ENCODE results near the gene DNAH6. TPM values are rescaled to one million over a fixed set of nuclear protein-coding genes. Genes with fewer than 3 reads are reported as not detected.
"Not testable (repeated sequence)": the region's sequence is repeated elsewhere in the genome, so short reads cannot be mapped to it uniquely, and the experiment has no call there.

Gene DNAH6
- total RNA-seq, 1 experiment from 2014 or later: not detected

DNA sequence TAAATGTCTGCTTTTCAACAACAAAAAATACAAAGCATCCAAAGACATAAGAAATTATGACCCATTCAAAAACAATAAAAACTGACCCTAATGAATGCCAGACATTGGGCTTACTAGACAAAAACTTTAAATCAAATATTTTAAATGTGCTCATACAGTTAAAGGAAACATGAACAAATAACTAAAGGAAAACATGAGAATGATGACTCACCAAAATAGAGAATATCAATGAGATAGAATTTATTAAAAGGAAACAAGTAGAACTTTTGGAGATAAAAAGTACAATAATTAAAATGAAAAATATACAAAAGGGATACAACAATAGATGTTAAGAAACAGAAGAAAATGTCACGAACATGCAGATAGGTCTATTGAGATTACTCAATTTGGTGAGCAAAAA is 254.0 kb downstream of the DNAH6 start:
- CTCF ChIA-PET: no interaction called here
- Histone ChIP-seq H3K4me3 (ENCODE audit: low read depth, low read length, poor library complexity, severe bottlenecking) (no peak overlapping the region), H3K4me1 (ENCODE audit: insufficient read depth, low read length, poor library complexity, severe bottlenecking) (no peaks in the 10 kb centered on the region), H3K9me3 (ENCODE audit: low read depth, low read length, poor library complexity, severe bottlenecking) (peaks cover 4% of the 10 kb centered on the region), H3K27ac (ENCODE audit: low read depth, low read length, poor library complexity, severe bottlenecking) (no peak overlapping the region), H3K27me3 (replicated peaks; ENCODE audit: insufficient read depth, low read depth, low read length, poor library complexity) (peaks cover 9% of the 10 kb centered on the region), H3K36me3 (ENCODE audit: insufficient read depth, low read length, poor library complexity, severe bottlenecking) (no peaks in the 10 kb centered on the region)
- no peak for TF ChIP-seq EZH2 (IDR thresholded peaks at IDR 0.05; ENCODE audit: borderline replicate concordance, low read depth, low read length, poor library complexity, severe bottlenecking)
- TF ChIP-seq, protein P1, sequence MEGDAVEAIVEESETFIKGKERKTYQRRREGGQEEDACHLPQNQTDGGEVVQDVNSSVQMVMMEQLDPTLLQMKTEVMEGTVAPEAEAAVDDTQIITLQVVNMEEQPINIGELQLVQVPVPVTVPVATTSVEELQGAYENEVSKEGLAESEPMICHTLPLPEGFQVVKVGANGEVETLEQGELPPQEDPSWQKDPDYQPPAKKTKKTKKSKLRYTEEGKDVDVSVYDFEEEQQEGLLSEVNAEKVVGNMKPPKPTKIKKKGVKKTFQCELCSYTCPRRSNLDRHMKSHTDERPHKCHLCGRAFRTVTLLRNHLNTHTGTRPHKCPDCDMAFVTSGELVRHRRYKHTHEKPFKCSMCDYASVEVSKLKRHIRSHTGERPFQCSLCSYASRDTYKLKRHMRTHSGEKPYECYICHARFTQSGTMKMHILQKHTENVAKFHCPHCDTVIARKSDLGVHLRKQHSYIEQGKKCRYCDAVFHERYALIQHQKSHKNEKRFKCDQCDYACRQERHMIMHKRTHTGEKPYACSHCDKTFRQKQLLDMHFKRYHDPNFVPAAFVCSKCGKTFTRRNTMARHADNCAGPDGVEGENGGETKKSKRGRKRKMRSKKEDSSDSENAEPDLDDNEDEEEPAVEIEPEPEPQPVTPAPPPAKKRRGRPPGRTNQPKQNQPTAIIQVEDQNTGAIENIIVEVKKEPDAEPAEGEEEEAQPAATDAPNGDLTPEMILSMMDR (conservative IDR thresholded peaks at IDR 0.05; ENCODE audit: low read depth, low read length): no peak
- intact Hi-C loops (cut with micrococcal nuclease; ENCODE audit: unreplicated experiment): no loop called here
- no TSS peak for BruUV-seq (replicated peaks)
- POLR2A ChIA-PET (ENCODE audit: low non-redundant PET): no interaction called here
- DNase-seq (ENCODE audit: low spot score): no peak

GRCh38 chr2:84771251-84771650 is 255.0 kb downstream of the DNAH6 start:
- DNase-seq (ENCODE audit: low spot score): no peak
- peaks cover 4% of the 10 kb centered on the region for H3K9me3 ChIP-seq (ENCODE audit: low read depth, low read length, poor library complexity, severe bottlenecking)
- H3K27me3 ChIP-seq (replicated peaks; ENCODE audit: insufficient read depth, low read depth, low read length, poor library complexity): no peaks in the 10 kb centered on the region
- no peak overlapping the region for H3K27ac ChIP-seq (ENCODE audit: low read depth, low read length, poor library complexity, severe bottlenecking)
- no peaks in the 10 kb centered on the region for H3K4me1 ChIP-seq (ENCODE audit: insufficient read depth, low read length, poor library complexity, severe bottlenecking)
- intact Hi-C loops (cut with micrococcal nuclease; ENCODE audit: unreplicated experiment): no loop called here
- CTCF ChIA-PET: no interaction called here
- no peak overlapping the region for H3K4me3 ChIP-seq (ENCODE audit: low read depth, low read length, poor library complexity, severe bottlenecking)
- no peaks in the 10 kb centered on the region for H3K36me3 ChIP-seq (ENCODE audit: insufficient read depth, low read length, poor library complexity, severe bottlenecking)
- POLR2A ChIA-PET (ENCODE audit: low non-redundant PET): no interaction called here
- TF ChIP-seq, protein P1 (conservative IDR thresholded peaks at IDR 0.05; ENCODE audit: low read depth, low read length): no peak
- TF ChIP-seq EZH2 (IDR thresholded peaks at IDR 0.05; ENCODE audit: borderline replicate concordance, low read depth, low read length, poor library complexity, severe bottlenecking): no peak
- BruUV-seq (replicated peaks): no TSS peak

- POLR2A ChIA-PET (ENCODE audit: low non-redundant PET); H3K27ac ChIP-seq (ENCODE audit: low read depth, low read length, poor library complexity, severe bottlenecking); CTCF ChIA-PET; H3K27me3 ChIP-seq (replicated peaks; ENCODE audit: insufficient read depth, low read depth, low read length, poor library complexity); H3K9me3 ChIP-seq (ENCODE audit: low read depth, low read length, poor library complexity, severe bottlenecking); intact Hi-C loops (cut with micrococcal nuclease; ENCODE audit: unreplicated experiment); BruUV-seq (replicated peaks); DNase-seq (ENCODE audit: low spot score); H3K4me1 ChIP-seq (ENCODE audit: insufficient read depth, low read length, poor library complexity, severe bottlenecking); H3K36me3 ChIP-seq (ENCODE audit: insufficient read depth, low read length, poor library complexity, severe bottlenecking); H3K4me3 ChIP-seq (ENCODE audit: low read depth, low read length, poor library complexity, severe bottlenecking): not testable (repeated sequence)
These were observed 257.3 kb downstream of the DNAH6 start for GRCh38 chr2:84773562-84773961.

GRCh38 chr2:84776011-84776410 is 259.7 kb downstream of the DNAH6 start:
- H3K4me1 ChIP-seq (ENCODE audit: insufficient read depth, low read length, poor library complexity, severe bottlenecking): no peaks in the 10 kb centered on the region
- DNase-seq (ENCODE audit: low spot score): no peak
- H3K9me3 ChIP-seq (ENCODE audit: low read depth, low read length, poor library complexity, severe bottlenecking): peaks cover 4% of the 10 kb centered on the region
- intact Hi-C loops (cut with micrococcal nuclease; ENCODE audit: unreplicated experiment): no loop called here
- no peaks in the 10 kb centered on the region for H3K27me3 ChIP-seq (replicated peaks; ENCODE audit: insufficient read depth, low read depth, low read length, poor library complexity)
- CTCF ChIA-PET: no interaction called here
- no TSS peak for BruUV-seq (replicated peaks)
- H3K4me3 ChIP-seq (ENCODE audit: low read depth, low read length, poor library complexity, severe bottlenecking): no peak overlapping the region
- H3K27ac ChIP-seq (ENCODE audit: low read depth, low read length, poor library complexity, severe bottlenecking): no peak overlapping the region
- POLR2A ChIA-PET (ENCODE audit: low non-redundant PET): no interaction called here
- TF ChIP-seq EZH2 (IDR thresholded peaks at IDR 0.05; ENCODE audit: borderline replicate concordance, low read depth, low read length, poor library complexity, severe bottlenecking): no peak
- TF ChIP-seq, protein P1 (conservative IDR thresholded peaks at IDR 0.05; ENCODE audit: low read depth, low read length): no peak
- H3K36me3 ChIP-seq (ENCODE audit: insufficient read depth, low read length, poor library complexity, severe bottlenecking): no peaks in the 10 kb centered on the region
